ENCODE data around the gene ZNF205.
"Not testable (repeated sequence)": the region's sequence is repeated elsewhere in the genome, so short reads cannot be mapped to it uniquely, and the experiment has no call there.

The ZNF205 gene

GRCh38 chr16:3138823-3139426 is 26.5 kb downstream of the ZNF205 start:
- Histone ChIP-seq H3K9me3 (0 out of 2 replicates have a peak, but pooled peaks cover 3% of the 10 kb centered on the region), H3K4me3 (no peak overlapping the region), H3K4me1 (no peaks in the 10 kb centered on the region), H3K27me3 (ENCODE audit: low read depth) (no peaks in the 10 kb centered on the region), H3K36me3 (replicated peaks) (peaks cover 15% of the 10 kb centered on the region)
- in situ Hi-C loops (cut with MboI; ENCODE audit: low sequenced_read_pairs) = no loop called here
- no peak for DNase-seq (ENCODE audit: low spot score in 2 of 2)

GRCh38 chr16:3139561-3139960 is 27.2 kb downstream of the ZNF205 start:
- H3K27me3 ChIP-seq (ENCODE audit: low read depth); DNase-seq (ENCODE audit: low spot score in 2 of 2); in situ Hi-C loops (cut with MboI; ENCODE audit: low sequenced_read_pairs); H3K4me1 ChIP-seq; H3K4me3 ChIP-seq; H3K9me3 ChIP-seq: not testable (repeated sequence)
- H3K36me3 ChIP-seq (replicated peaks) = peaks cover 10% of the 10 kb centered on the region

- Histone ChIP-seq H3K9me3 (no peaks in the 10 kb centered on the region), H3K27me3 (ENCODE audit: low read depth) (no peaks in the 10 kb centered on the region), H3K36me3 (replicated peaks) (peaks cover 9% of the 10 kb centered on the region; the same call in 1 of the 2 replicates), H3K4me1 (no peaks in the 10 kb centered on the region), H3K4me3 (no peak overlapping the region)
- no peak for DNase-seq (ENCODE audit: low spot score in 2 of 2)
- in situ Hi-C loops (cut with MboI; ENCODE audit: low sequenced_read_pairs) = no loop called here
Observed at GRCh38 chr16:3140603-3141427, 28.4 kb downstream of the ZNF205 start.

DNA sequence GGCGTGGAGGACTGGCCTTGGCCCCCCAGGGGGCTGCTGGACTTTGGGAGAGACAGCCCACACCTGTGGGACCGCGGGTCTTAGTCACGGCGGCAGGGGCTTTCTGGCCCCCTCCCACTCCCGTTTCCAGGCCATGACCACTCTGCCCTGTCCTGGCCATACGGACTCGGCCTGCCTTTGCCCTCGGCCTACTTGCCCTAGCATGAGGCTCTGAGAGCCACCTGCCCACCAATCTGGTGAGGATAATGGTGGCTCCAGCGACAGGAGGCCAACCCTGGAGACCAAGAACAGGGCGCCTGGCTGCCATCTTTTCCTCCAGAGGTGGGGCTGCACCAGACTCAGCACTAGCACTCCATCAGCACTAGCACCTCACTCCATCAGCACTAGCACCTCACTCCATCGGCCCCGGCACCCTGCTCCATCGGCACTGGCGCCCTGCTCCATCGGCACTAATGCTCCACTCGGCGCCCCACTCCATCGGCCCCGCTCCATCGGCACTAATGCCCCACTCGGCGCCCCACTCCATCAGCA is 29.5 kb downstream of the ZNF205 start:
- Histone ChIP-seq H3K9me3 (no peaks in the 10 kb centered on the region), H3K4me3 (no peak overlapping the region), H3K4me1 (no peaks in the 10 kb centered on the region), H3K36me3 (replicated peaks) (peaks cover 9% of the 10 kb centered on the region; the same call in 1 of the 2 replicates), H3K27me3 (ENCODE audit: low read depth) (no peaks in the 10 kb centered on the region)
- no peak for DNase-seq (ENCODE audit: low spot score in 2 of 2)
- in situ Hi-C loops (cut with MboI; ENCODE audit: low sequenced_read_pairs) = no loop called here

- in situ Hi-C loops (cut with MboI; ENCODE audit: low sequenced_read_pairs) = no loop called here
- Histone ChIP-seq H3K27me3 (ENCODE audit: low read depth) (no peaks in the 10 kb centered on the region), H3K9me3 (no peaks in the 10 kb centered on the region), H3K36me3 (replicated peaks) (peaks cover 9% of the 10 kb centered on the region; the same call in 1 of the 2 replicates), H3K4me1 (no peaks in the 10 kb centered on the region), H3K4me3 (no peak overlapping the region)
- DNase-seq (ENCODE audit: low spot score in 2 of 2) = no peak
Observed at GRCh38 chr16:3142327-3142726, 29.9 kb downstream of the ZNF205 start.

DNA sequence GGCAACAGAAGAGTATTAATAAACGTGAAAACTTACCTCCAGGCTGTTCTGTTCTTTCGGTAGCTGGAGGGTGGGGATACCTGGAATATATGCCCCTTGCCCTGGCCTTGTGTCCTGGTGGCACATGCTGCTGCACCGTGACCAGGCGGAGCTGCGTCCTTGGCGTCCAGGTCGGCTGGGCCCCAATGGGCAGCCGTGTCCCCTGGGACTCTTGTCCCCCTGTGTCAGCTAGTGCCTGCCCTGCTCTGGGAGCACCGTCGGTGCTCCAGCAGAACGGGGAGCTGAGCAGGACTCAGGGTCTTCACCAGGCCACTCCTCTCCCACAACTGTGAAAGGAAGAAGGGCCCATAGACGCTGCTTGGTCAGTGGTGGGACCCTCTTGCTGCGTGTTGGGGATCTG is 30.4 kb downstream of the ZNF205 start:
- no peak for DNase-seq (ENCODE audit: low spot score in 2 of 2)
- Histone ChIP-seq H3K36me3 (replicated peaks) (peaks cover 9% of the 10 kb centered on the region; the same call in 1 of the 2 replicates), H3K4me1 (no peaks in the 10 kb centered on the region), H3K4me3 (no peak overlapping the region), H3K9me3 (no peaks in the 10 kb centered on the region), H3K27me3 (ENCODE audit: low read depth) (no peaks in the 10 kb centered on the region)
- in situ Hi-C loops (cut with MboI; ENCODE audit: low sequenced_read_pairs) = no loop called here

- Histone ChIP-seq H3K4me1 (no peaks in the 10 kb centered on the region), H3K4me3 (no peak overlapping the region), H3K27me3 (ENCODE audit: low read depth) (no peaks in the 10 kb centered on the region), H3K9me3 (no peaks in the 10 kb centered on the region), H3K36me3 (replicated peaks) (peaks cover 9% of the 10 kb centered on the region; the same call in 1 of the 2 replicates)
- in situ Hi-C loops (cut with MboI; ENCODE audit: low sequenced_read_pairs) = no loop called here
- DNase-seq (ENCODE audit: low spot score in 2 of 2) = no peak
Observed at GRCh38 chr16:3143189-3143588, 30.8 kb downstream of the ZNF205 start.

DNA sequence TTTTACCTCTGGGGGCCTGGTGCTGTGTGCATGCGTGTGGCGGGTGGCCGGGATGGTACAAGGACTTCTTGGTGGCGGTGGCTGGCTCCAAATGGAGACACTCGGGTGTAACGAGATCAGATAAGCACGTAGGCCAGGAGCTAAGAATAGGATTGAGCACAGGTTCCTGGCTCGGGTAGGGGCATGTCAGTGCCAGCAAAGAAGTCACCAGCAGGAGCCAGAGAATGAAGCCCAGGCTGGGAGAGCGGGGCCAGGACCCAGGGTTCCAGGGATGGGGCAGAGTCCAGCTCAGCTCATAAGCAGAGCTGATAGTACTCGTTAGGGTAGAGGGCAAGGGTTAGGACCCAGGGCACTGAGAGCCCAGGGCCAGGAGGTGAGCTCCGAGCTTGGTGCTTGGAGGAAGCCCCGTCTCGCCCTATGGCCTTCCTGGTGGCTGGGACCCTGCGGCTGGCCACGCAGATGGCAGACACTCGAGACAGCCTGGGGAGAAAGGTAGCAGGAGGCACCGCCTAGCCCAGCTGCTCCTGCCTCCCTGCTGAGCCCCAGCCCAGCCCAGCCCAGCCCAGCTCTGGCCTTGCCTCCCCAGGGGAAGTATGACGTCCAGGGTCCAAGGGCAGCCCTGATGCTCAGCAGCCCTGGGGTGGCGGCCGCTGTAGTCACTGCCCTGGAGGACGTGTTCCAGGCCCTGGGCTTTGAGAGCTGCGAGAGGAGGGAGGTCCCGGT is 31.4 kb downstream of the ZNF205 start:
- in situ Hi-C loops (cut with MboI; ENCODE audit: low sequenced_read_pairs) = no loop called here

DNA sequence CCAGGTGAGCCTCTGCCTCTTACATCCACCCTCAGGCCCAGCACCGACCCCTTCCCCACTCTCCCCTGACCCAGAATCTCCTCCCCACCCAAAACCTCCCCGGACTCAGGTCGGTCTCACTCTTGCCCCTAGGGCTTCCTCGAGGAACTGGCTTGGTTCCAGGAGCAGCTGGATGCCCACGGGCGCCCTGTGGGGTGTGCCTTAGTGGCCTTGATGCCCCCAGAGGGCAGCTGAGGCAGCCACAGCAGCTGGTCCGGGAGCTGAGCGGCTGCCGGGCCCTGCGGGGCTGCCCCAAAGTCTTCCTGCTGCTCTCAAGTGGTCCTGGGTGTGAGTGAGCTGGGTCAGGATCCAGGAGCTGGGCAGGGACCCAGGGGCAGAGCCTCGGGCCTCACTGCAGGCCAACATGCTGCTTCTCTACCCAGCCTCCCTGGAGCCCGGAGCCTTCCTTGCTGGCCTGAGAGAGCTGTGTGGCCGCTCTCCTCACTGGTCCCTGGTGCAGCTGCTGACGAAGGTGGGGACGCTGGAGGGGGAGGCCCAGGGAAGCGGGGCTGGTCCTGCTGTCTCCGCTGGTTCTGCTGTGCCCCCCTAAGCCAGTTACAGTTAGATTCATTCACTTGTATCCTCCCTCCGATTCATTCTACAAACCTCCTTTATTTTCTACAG is 32.1 kb downstream of the ZNF205 start:
- no peaks in the 10 kb centered on the region; the same call in 1 of the 2 replicates for H3K4me1 ChIP-seq
- H3K27me3 ChIP-seq (ENCODE audit: low read depth) = no peaks in the 10 kb centered on the region
- no peak for DNase-seq (ENCODE audit: low spot score in 2 of 2)
- no peak overlapping the region for H3K4me3 ChIP-seq
- peaks cover 9% of the 10 kb centered on the region; the same call in 1 of the 2 replicates for H3K36me3 ChIP-seq (replicated peaks)
- H3K9me3 ChIP-seq = no peaks in the 10 kb centered on the region
- in situ Hi-C loops (cut with MboI; ENCODE audit: low sequenced_read_pairs) = no loop called here

More for the DNA sequence above, 31.4 kb downstream of the ZNF205 start:
- DNase-seq (ENCODE audit: low spot score in 2 of 2) = no peak
- Histone ChIP-seq H3K9me3 (no peaks in the 10 kb centered on the region), H3K36me3 (replicated peaks) (peaks cover 9% of the 10 kb centered on the region; the same call in 1 of the 2 replicates), H3K4me3 (no peak overlapping the region), H3K27me3 (ENCODE audit: low read depth) (no peaks in the 10 kb centered on the region), H3K4me1 (no peaks in the 10 kb centered on the region)

DNA sequence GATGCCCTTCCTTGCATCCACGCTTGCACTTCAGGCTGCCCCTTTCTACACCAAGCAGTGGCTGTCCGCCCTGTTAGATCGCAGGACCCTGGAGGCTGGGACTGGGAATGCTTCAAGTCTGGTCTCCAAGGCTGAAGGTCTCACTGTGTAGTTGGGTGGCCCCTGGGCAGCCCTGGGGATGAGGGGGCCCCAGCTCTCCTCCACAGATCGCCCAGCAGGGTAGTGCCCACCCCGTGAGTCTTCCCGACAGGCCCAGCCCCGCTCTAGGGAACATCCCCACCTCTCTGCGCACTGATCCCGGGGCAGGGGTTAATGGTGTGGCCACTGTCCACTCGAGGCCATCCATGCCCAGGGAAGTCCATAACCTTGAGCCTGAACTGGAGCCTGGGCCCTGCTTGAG is 32.8 kb downstream of the ZNF205 start:
- Histone ChIP-seq H3K36me3 (replicated peaks) (peaks cover 9% of the 10 kb centered on the region; the same call in 1 of the 2 replicates), H3K27me3 (ENCODE audit: low read depth) (no peaks in the 10 kb centered on the region), H3K9me3 (no peaks in the 10 kb centered on the region), H3K4me3 (no peak overlapping the region), H3K4me1 (no peaks in the 10 kb centered on the region; the same call in 1 of the 2 replicates)
- in situ Hi-C loops (cut with MboI; ENCODE audit: low sequenced_read_pairs) = loop anchor here (5.0 kb wide), 1 partner anchor 48 kb away; the partner anchor contains the start of gene ZSCAN10
- DNase-seq (ENCODE audit: low spot score in 2 of 2) = no peak

DNA sequence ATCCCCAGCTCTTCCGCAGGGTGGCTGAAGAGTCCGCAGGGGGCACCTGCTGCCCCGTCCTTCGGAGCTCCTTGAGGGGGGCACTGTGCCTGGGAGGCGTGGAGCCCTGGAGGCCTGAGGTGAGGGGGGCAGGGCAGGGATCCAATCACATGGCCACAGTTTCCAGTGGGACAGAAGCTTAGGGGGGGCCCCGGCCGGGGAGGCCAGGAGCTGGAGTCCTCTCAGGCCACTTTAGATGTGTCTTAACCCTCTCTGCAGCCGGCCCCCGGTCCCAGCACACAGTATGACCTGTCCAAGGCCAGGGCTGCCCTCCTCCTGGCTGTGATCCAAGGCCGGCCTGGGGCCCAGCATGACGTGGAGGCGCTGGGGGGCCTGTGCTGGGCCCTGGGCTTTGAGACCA is 33.3 kb downstream of the ZNF205 start:
- Histone ChIP-seq H3K36me3 (replicated peaks) (peaks cover 9% of the 10 kb centered on the region; the same call in 1 of the 2 replicates), H3K27me3 (ENCODE audit: low read depth) (no peaks in the 10 kb centered on the region), H3K4me3 (no peak overlapping the region), H3K4me1 (no peaks in the 10 kb centered on the region; the same call in 1 of the 2 replicates), H3K9me3 (no peaks in the 10 kb centered on the region)
- DNase-seq (ENCODE audit: low spot score in 2 of 2) = no peak
- in situ Hi-C loops (cut with MboI; ENCODE audit: low sequenced_read_pairs) = loop anchor here (5.0 kb wide), 1 partner anchor 48 kb away; the partner anchor contains the start of gene ZSCAN10

DNA sequence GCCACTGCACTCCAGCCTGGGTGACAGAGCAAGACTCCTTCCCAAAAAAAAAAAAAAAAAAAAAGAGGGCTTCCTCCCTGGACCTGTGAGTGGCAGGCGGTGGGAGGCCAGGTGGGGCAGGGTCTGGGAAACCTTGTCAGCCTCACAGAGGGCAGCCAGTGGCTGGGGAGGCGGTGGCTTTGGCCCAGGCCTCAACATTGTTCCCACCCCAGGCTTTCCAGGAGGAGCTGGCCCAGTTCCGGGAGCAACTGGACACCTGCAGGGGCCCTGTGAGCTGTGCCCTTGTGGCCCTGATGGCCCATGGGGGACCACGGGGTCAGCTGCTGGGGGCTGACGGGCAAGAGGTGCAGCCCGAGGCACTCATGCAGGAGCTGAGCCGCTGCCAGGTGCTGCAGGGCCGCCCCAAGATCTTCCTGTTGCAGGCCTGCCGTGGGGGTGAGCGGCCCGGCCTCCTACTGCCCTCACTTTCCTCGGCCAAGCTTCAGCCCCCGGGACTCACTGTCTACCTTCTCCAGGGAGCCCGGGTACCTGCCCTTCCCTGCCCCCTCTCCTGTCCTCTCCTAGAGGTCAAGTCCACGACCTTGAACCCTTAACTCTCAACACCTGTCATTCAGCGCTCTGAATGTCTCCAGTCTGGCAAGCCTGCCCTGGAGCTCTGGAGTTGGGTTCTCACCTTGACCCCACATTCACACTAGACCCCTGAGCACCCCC is 34.8 kb downstream of the ZNF205 start:
- no peak for DNase-seq (ENCODE audit: low spot score in 2 of 2)
- Histone ChIP-seq H3K4me3 (no peak overlapping the region), H3K27me3 (ENCODE audit: low read depth) (no peaks in the 10 kb centered on the region), H3K9me3 (no peaks in the 10 kb centered on the region), H3K36me3 (replicated peaks) (0 out of 2 replicates have a peak, but pooled peaks cover 3% of the 10 kb centered on the region), H3K4me1 (no peaks in the 10 kb centered on the region; the same call in 1 of the 2 replicates)
- in situ Hi-C loops (cut with MboI; ENCODE audit: low sequenced_read_pairs) = loop anchor here (5.0 kb wide), 1 partner anchor 50 kb away; the partner anchor contains the start of gene ZSCAN10
